Measurements from ENCODE around the gene ATP8B4. TPM values are rescaled to one million over a fixed set of nuclear protein-coding genes. Genes with fewer than 3 reads are reported as not detected.

The ATP8B4 gene
- total and polyA plus RNA-seq, 10 of the 15 experiments (the other 5 are each of a cell fraction or from before 2014, with no cell fraction given), result 0.02 to 0.94 (median 0.19) TPM

- no peak overlapping the region for H3K4me2 ChIP-seq (ENCODE audit: control insufficient read depth, insufficient read depth)
- CTCF ChIA-PET, result interaction anchor here (2.5 kb wide), 1 partner anchor 122 kb away, joined by 7 read pairs; no protein-coding TSS in a partner anchor
- no peak overlapping the region for H2AFZ ChIP-seq (ENCODE audit: control insufficient read depth, low read depth, low read length)
- H3K36me3 ChIP-seq (ENCODE audit: control insufficient read depth in 2 of 2, insufficient read depth in 2 of 2, low read length in 1 of 2), result no peaks in the 10 kb centered on the region
- no peaks in the 10 kb centered on the region for H3K27me3 ChIP-seq (replicated peaks in 1 of 2; ENCODE audit: control insufficient read depth in 2 of 2, insufficient read depth in 2 of 2, low read length in 1 of 2)
- DNase-seq (ENCODE audit: low read depth, low spot score), result no peak
- POLR2A ChIA-PET, result no interaction called here
- no peak for FAIRE-seq
- no TSS peak for BruUV-seq (replicated peaks)
- whole genome bisulfite sequencing (ENCODE audit: insufficient coverage, insufficient replicate concordance, low lambda C conversion rate, missing lambda C conversion rate), result 29% methylated on average over 5 of the region's 5 CpGs
- no peaks in the 10 kb centered on the region for H4K20me1 ChIP-seq (ENCODE audit: control insufficient read depth, insufficient read depth)
- SMC1A ChIA-PET (ENCODE audit: uncharacterized antibody, unreplicated experiment), result interaction anchor here (1.2 to 2.2 kb wide), 2 partner anchors 122 to 125 kb away, joined by 5 to 9 read pairs; no protein-coding TSS in a partner anchor
- H3K9ac ChIP-seq (ENCODE audit: control insufficient read depth, insufficient read depth, low read length), result no peak overlapping the region
- no peak overlapping the region for H3K4me3 ChIP-seq
- no peak for ATAC-seq
- H3K4me1 ChIP-seq (ENCODE audit: control insufficient read depth, insufficient read depth, low read length), result no peaks in the 10 kb centered on the region
- no peaks in the 10 kb centered on the region for H3K79me2 ChIP-seq (ENCODE audit: control insufficient read depth, insufficient read depth, low read length)
- intact Hi-C loops (cut with micrococcal nuclease; ENCODE audit: unreplicated experiment), result no loop called here
- RAD21 ChIA-PET (ENCODE audit: unreplicated experiment), result no interaction called here
- H3K9me3 ChIP-seq (replicated peaks; ENCODE audit: control insufficient read depth, insufficient read depth, low read length), result no peaks in the 10 kb centered on the region
- in situ Hi-C loops (cut with MboI), result no loop called here
- no peak overlapping the region for H3K27ac ChIP-seq (ENCODE audit: control insufficient read depth, insufficient read depth)
- TF ChIP-seq GABPA (IDR thresholded peaks at IDR 0.05; ENCODE audit: low read depth) (no peak), STAT1 (conservative IDR thresholded peaks at IDR 0.05) (no peak), BMI1 (IDR thresholded peaks at IDR 0.05; ENCODE audit: borderline replicate concordance) (no peak), ATF7 (IDR thresholded peaks at IDR 0.05; ENCODE audit: low read depth) (no peak), PBX3 (IDR thresholded peaks at IDR 0.05; ENCODE audit: insufficient replicate concordance, low read depth, low read length) (no peak), IKZF2 (IDR thresholded peaks at IDR 0.05) (no peak), NR2C2 (IDR thresholded peaks at IDR 0.05; ENCODE audit: borderline replicate concordance, control insufficient read depth, insufficient read length, low read depth) (no peak), ZBTB11 (CRISPR knock-in tag; IDR thresholded peaks at IDR 0.05) (no peak), ELK1 (IDR thresholded peaks at IDR 0.05; ENCODE audit: low read depth, low read length) (no peak), PML (IDR thresholded peaks at IDR 0.05; ENCODE audit: low read length) (no peak), RB1 (IDR thresholded peaks at IDR 0.05; ENCODE audit: borderline replicate concordance) (no peak), RELA (IDR thresholded peaks at IDR 0.05; ENCODE audit: borderline replicate concordance, partially characterized antibody) (no peak), MXI1 (IDR thresholded peaks at IDR 0.05; ENCODE audit: low read depth, low read length) (no peak), ZBED1 (IDR thresholded peaks at IDR 0.05; ENCODE audit: borderline replicate concordance) (no peak), ATF2 (IDR thresholded peaks at IDR 0.05; ENCODE audit: low read length) (no peak), HCFC1 (IDR thresholded peaks at IDR 0.05; ENCODE audit: low read length) (no peak), MTA3 (IDR thresholded peaks at IDR 0.05; ENCODE audit: borderline replicate concordance, low read length) (no peak)
Observed at GRCh38 chr15:49881866-49882265, 237.2 kb downstream of the ATP8B4 start.

Measured in GM12878 (cell line).